ENCODE data around the gene LY9. TPM values are rescaled to one million over a fixed set of nuclear protein-coding genes. Genes with fewer than 3 reads are reported as not detected.

The LY9 gene
- total RNA-seq, 1 experiment from 2014 or later = not detected

DNA sequence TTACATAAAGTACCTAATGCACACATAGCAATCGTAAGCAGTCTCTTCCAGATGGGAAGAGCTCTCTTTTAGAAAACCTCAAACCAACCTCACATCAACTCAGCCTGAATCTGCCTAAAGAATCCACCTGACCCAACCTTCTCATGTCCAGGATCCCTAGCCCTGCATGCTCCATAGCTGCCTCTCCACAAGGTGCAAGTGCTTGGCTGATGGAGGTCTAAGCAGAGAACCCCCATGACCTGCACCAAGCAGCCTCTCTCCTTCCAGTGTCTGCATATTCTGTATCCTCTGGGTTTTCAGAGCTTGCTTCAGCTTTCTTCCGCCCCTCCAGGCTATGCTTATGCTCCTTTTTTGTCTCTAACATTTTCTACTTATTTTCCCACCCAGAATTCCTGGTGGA lies 2.5 kb downstream of the LY9 start:
- no peak for TF ChIP-seq CTCF (conservative IDR thresholded peaks at IDR 0.05)
- Mint-ChIP-seq H3K27me3 (ENCODE audit: low read depth) (peaks cover 3% of the 10 kb centered on the region; the same call in 1 of the 2 replicates), H3K4me1 (no peaks in the 10 kb centered on the region), H3K27ac (no peak overlapping the region), H3K4me3 (no peak overlapping the region), H3K36me3 (ENCODE audit: insufficient read depth in 1 of 3, low read depth in 3 of 3) (no peaks in the 10 kb centered on the region), H3K9me3 (no peaks in the 10 kb centered on the region)
- no peak overlapping the region for H3T11ph ChIP-seq (ENCODE audit: low read length)
- WGBS (ENCODE audit: extremely low coverage, insufficient read length, low lambda C conversion rate) = no CpG with 5 or more reads among the region's 2 CpGs
- no peak overlapping the region for H2BK15ac ChIP-seq (ENCODE audit: low read depth, low read length)
- no peak overlapping the region for H2AK5ac ChIP-seq (ENCODE audit: insufficient read length, low read length)
- H4K20me1 ChIP-seq (ENCODE audit: control insufficient read depth, insufficient read depth, insufficient read length) = no peaks in the 10 kb centered on the region
- no peaks in the 10 kb centered on the region for H3K79me2 ChIP-seq (ENCODE audit: insufficient read depth, low read length)
- no peak overlapping the region for H4K91ac ChIP-seq (ENCODE audit: insufficient read length, low read depth, low read length)
- no peak overlapping the region for H2BK12ac ChIP-seq (ENCODE audit: insufficient read length, low read depth, low read length)
- no peak overlapping the region for H2AFZ ChIP-seq (ENCODE audit: low read length)
- H2BK120ac ChIP-seq (ENCODE audit: low read depth, low read length, poor library complexity, severe bottlenecking) = no peak overlapping the region
- no peak overlapping the region for H2BK20ac ChIP-seq (ENCODE audit: low read depth, low read length, poor library complexity, severe bottlenecking)
- H3K56ac ChIP-seq (ENCODE audit: insufficient read length, low read depth, low read length) = no peak overlapping the region
- H3K79me1 ChIP-seq (ENCODE audit: insufficient read depth, low read depth, low read length, poor library complexity, severe bottlenecking) = no peaks in the 10 kb centered on the region
- H4K8ac ChIP-seq (replicated peaks; ENCODE audit: insufficient read length, low read depth, low read length) = no peak overlapping the region
- 0 out of 2 replicates have a peak overlapping the region, but pooled peaks have one; percentile 7 for H3K14ac ChIP-seq (ENCODE audit: insufficient read depth, low read length)
- no peak overlapping the region for H3K23ac ChIP-seq (ENCODE audit: insufficient read length, low read depth, low read length)
- H3K18ac ChIP-seq (ENCODE audit: insufficient read length, low read depth, low read length) = no peak overlapping the region
- no peaks in the 10 kb centered on the region for H3K4me1 ChIP-seq (ENCODE audit: insufficient read depth, low read length)
- H3K9ac ChIP-seq (ENCODE audit: extremely low read depth, insufficient read length, low read length) = no peak overlapping the region
- no peaks in the 10 kb centered on the region for H3K23me2 ChIP-seq (ENCODE audit: insufficient read length, low read depth, low read length, poor library complexity, severe bottlenecking)
- no peaks in the 10 kb centered on the region for H3K27me3 ChIP-seq (ENCODE audit: insufficient read depth, low read length)
- H2BK5ac ChIP-seq (ENCODE audit: insufficient read length, low read length) = no peak overlapping the region
- no peak overlapping the region for H3K4me2 ChIP-seq (ENCODE audit: insufficient read depth, insufficient read length, low read length)
- DNase-seq = no peak
- no peaks in the 10 kb centered on the region for H3K9me3 ChIP-seq (ENCODE audit: control insufficient read depth, low read depth, low read length)
- no peak overlapping the region for H4K5ac ChIP-seq (ENCODE audit: insufficient read length, low read depth, low read length)
- H3K4ac ChIP-seq (ENCODE audit: low read depth, low read length) = no peak overlapping the region
- no peak overlapping the region for H3K27ac ChIP-seq (ENCODE audit: insufficient read length, low read depth, low read length)
